ENCODE measurements around the gene PFDN1. TPM values are rescaled to one million over a fixed set of nuclear protein-coding genes. Genes with fewer than 3 reads are reported as not detected.

Gene PFDN1
- total and polyA plus RNA-seq, 10 of the 15 experiments (the other 5 are each of a cell fraction or from before 2014, with no cell fraction given): 62.9 to 193 (median 102) TPM

GRCh38 chr5:140267559-140268018, 35.3 kb downstream of the PFDN1 start:
- ATAC-seq (peak; percentile 12; the same call in 1 of the 3 replicates), FAIRE-seq (no peak), DNase-seq (ENCODE audit: low read depth, low spot score) (no peak)
- in situ Hi-C loops (cut with MboI) (no loop called here), intact Hi-C loops (cut with micrococcal nuclease; ENCODE audit: unreplicated experiment) (no loop called here)
- no TSS peak for BruUV-seq (replicated peaks)
- no peak overlapping the region for H3K4me2 ChIP-seq (ENCODE audit: control insufficient read depth, insufficient read depth)
- peaks cover 15% of the 10 kb centered on the region for H3K4me1 ChIP-seq (ENCODE audit: control insufficient read depth, insufficient read depth, low read length)
- no peak overlapping the region for H2AFZ ChIP-seq (ENCODE audit: control insufficient read depth, low read depth, low read length)
- WGBS (ENCODE audit: insufficient coverage, insufficient replicate concordance, low lambda C conversion rate, missing lambda C conversion rate): 88% methylated on average over 9 of the region's 9 CpGs
- ChIA-PET CTCF (interaction anchor here (0.9 to 2.0 kb wide), 7 partner anchors 23 to 96 kb away, joined by 3 to 8 read pairs (median 4); no protein-coding TSS in a partner anchor), POLR2A (interaction anchor here (0.9 kb wide), 1 partner anchor 15 kb away, joined by 3 read pairs; no protein-coding TSS in a partner anchor), SMC1A (ENCODE audit: uncharacterized antibody, unreplicated experiment) (interaction anchor here (0.6 to 1.8 kb wide), 5 partner anchors 13 to 226 kb away, joined by 3 to 4 read pairs (median 3); no protein-coding TSS in a partner anchor), RAD21 (ENCODE audit: unreplicated experiment) (interaction anchor here (1.2 to 2.2 kb wide), 2 partner anchors 23 to 27 kb away, joined by 3 to 6 read pairs; no protein-coding TSS in a partner anchor)
- peaks cover 11% of the 10 kb centered on the region for H3K79me2 ChIP-seq (ENCODE audit: control insufficient read depth, insufficient read depth, low read length)
- H3K9me3 ChIP-seq (replicated peaks; ENCODE audit: control insufficient read depth, insufficient read depth, low read length): no peaks in the 10 kb centered on the region
- no peaks in the 10 kb centered on the region for H3K27me3 ChIP-seq (replicated peaks in 1 of 2; ENCODE audit: control insufficient read depth in 2 of 2, insufficient read depth in 2 of 2, low read length in 1 of 2)
- TF ChIP-seq CREB1 (IDR thresholded peaks at IDR 0.05; ENCODE audit: low read depth): no peak
- 0 out of 4 replicates have a peak, but pooled peaks cover 0 to 2% of the 10 kb centered on the region in 2 experiments for H3K36me3 ChIP-seq (ENCODE audit: control insufficient read depth in 2 of 2, insufficient read depth in 2 of 2, low read length in 1 of 2)
- no peak overlapping the region for H3K27ac ChIP-seq (ENCODE audit: control insufficient read depth, insufficient read depth)
- H3K4me3 ChIP-seq: no peak overlapping the region
- no peaks in the 10 kb centered on the region for H4K20me1 ChIP-seq (ENCODE audit: control insufficient read depth, insufficient read depth)
- H3K9ac ChIP-seq (ENCODE audit: control insufficient read depth, insufficient read depth, low read length): no peak overlapping the region

GRCh38 chr5:140267201-140267540, 35.7 kb downstream of the PFDN1 start:
- Histone ChIP-seq H4K20me1 (ENCODE audit: control insufficient read depth, insufficient read depth) (no peaks in the 10 kb centered on the region), H2AFZ (ENCODE audit: control insufficient read depth, low read depth, low read length) (no peak overlapping the region), H3K9me3 (replicated peaks; ENCODE audit: control insufficient read depth, insufficient read depth, low read length) (no peaks in the 10 kb centered on the region), H3K4me3 (no peak overlapping the region), H3K27ac (ENCODE audit: control insufficient read depth, insufficient read depth) (no peak overlapping the region), H3K27me3 (replicated peaks in 1 of 2; ENCODE audit: control insufficient read depth in 2 of 2, insufficient read depth in 2 of 2, low read length in 1 of 2) (no peaks in the 10 kb centered on the region), H3K79me2 (ENCODE audit: control insufficient read depth, insufficient read depth, low read length) (peaks cover 11% of the 10 kb centered on the region), H3K4me2 (ENCODE audit: control insufficient read depth, insufficient read depth) (no peak overlapping the region), H3K4me1 (ENCODE audit: control insufficient read depth, insufficient read depth, low read length) (peaks cover 15% of the 10 kb centered on the region), H3K36me3 (ENCODE audit: control insufficient read depth in 2 of 2, insufficient read depth in 2 of 2, low read length in 1 of 2) (peaks cover 0 to 2% of the 10 kb centered on the region in 2 experiments; a peak in 1 of 4 replicates), H3K9ac (ENCODE audit: control insufficient read depth, insufficient read depth, low read length) (no peak overlapping the region)
- ChIA-PET RAD21 (ENCODE audit: unreplicated experiment) (interaction anchor here (1.2 to 2.2 kb wide), 2 partner anchors 23 to 27 kb away, joined by 3 to 6 read pairs; no protein-coding TSS in a partner anchor), SMC1A (ENCODE audit: uncharacterized antibody, unreplicated experiment) (interaction anchor here (0.6 to 1.8 kb wide), 6 partner anchors 14 to 226 kb away, joined by 3 to 4 read pairs (median 3); no protein-coding TSS in a partner anchor), CTCF (interaction anchor here (0.9 to 2.0 kb wide), 5 partner anchors 41 to 96 kb away, joined by 3 to 7 read pairs (median 4); no protein-coding TSS in a partner anchor), POLR2A (interaction anchor here (0.9 kb wide), 1 partner anchor 14 kb away, joined by 3 read pairs; no protein-coding TSS in a partner anchor)
- FAIRE-seq (no peak), DNase-seq (ENCODE audit: low read depth, low spot score) (no peak), ATAC-seq (peak; percentile 27)
- intact Hi-C loops (cut with micrococcal nuclease; ENCODE audit: unreplicated experiment): no loop called here
- 79% methylated on average over 3 of the region's 3 CpGs for WGBS (ENCODE audit: insufficient coverage, insufficient replicate concordance, low lambda C conversion rate, missing lambda C conversion rate)
- in situ Hi-C loops (cut with MboI): no loop called here
- no TSS peak for BruUV-seq (replicated peaks)
- TF ChIP-seq RAD51 (IDR thresholded peaks at IDR 0.05): no peak
- TF ChIP-seq FOXM1 (IDR thresholded peaks at IDR 0.05; ENCODE audit: low read depth, low read length): no peak
- no peak for TF ChIP-seq NFXL1 (IDR thresholded peaks at IDR 0.05; ENCODE audit: borderline replicate concordance)
- TF ChIP-seq NFYA (IDR thresholded peaks at IDR 0.05; ENCODE audit: borderline replicate concordance, low read depth, low read length): no peak
- no peak for TF ChIP-seq ZBTB33 (IDR thresholded peaks at IDR 0.05)
- TF ChIP-seq ZBTB40 (IDR thresholded peaks at IDR 0.05; ENCODE audit: borderline replicate concordance): no peak
- no peak for TF ChIP-seq HDAC2 (IDR thresholded peaks at IDR 0.05)
- no peak for TF ChIP-seq E2F4 (IDR thresholded peaks at IDR 0.05; ENCODE audit: low read depth, low read length)
